ENCODE data around the gene SEMA4D.
A peak's percentile ranks its signal among the peaks of the same experiment; 100 is the strongest.
"Not testable (repeated sequence)": the region's sequence is repeated elsewhere in the genome, so short reads cannot be mapped to it uniquely, and the experiment has no call there.

The SEMA4D gene

DNA sequence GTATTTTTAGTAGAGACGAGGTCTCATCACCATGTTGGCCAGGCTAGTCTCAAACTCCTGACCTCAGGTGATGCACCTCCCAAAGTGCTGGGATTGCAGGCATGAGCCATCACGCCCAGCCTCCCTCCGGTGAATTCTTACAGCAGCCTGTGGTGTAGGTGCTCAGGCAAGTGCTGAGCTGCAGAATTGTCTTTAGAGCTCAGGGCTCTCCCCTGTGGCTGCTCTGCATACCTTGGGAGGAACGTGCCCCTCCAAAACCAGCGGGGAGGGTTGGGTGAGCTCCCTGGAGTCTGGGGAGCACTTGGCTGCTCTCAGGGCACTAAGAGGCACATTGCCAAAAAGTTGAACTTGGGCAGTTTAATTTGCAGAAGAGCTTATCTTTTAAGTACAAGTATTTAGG lies 150.3 kb downstream of the SEMA4D start:
- DNase-seq: no peak

DNA sequence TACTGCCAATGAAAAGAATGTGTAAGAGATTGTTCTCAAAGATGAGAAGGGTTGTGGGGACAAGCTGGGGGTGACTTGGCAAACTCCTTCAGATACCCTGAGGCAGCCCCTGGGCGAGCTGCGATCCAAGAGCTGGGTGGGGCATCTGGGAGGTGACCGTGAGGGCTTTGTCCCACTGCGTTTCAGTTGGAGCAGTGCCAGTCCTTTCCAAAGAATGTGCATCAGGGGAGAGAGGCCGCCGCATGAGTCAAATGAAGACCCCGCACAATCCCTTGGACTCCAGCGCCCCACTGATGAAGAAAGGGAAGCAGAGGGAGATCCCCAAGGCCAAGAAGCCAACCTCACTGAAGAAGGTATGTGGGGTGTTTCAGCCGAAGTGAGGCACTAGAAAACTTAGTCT lies 151.2 kb downstream of the SEMA4D start:
- no peak for DNase-seq

DNA sequence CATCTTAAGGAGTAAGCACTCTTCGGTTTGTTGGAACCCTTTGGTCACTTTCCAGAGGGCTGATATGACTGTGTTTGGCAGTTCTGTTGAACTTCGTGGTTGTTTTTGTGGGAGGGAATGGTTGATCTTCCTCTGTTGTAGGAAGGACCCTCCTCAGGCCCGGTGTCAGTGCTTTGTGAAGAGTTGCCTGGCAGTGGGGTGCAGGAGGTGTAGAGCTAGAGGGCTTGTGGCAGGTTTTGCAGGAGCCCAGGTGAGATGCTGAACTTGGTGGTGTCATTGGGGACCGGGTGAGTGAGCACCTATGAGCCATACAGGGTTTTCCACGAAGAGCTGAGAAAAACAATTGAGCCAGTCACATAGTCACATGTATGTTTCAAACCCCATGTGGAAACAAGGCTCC lies 152.4 kb downstream of the SEMA4D start:
- DNase-seq: no peak

DNA sequence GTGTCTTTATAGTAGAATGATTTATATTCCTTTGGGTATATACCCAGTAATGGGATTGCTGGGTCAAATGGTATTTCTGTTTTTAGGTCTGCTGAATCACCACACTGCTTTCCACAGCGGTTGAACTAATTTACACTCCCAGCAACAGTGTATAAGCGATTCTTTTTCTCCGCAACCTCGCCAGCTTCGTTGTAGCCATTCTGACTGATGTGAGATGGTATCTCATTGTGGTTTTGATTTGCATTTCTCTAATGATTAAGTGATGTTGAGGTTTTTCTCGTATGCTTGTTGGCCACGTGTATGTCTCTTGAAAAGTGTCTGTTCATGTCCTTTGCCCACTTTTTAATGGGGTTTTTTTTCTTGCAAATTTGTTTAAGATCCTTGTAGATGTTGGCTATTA lies 154.1 kb downstream of the SEMA4D start:
- DNase-seq: not testable (repeated sequence)

DNA sequence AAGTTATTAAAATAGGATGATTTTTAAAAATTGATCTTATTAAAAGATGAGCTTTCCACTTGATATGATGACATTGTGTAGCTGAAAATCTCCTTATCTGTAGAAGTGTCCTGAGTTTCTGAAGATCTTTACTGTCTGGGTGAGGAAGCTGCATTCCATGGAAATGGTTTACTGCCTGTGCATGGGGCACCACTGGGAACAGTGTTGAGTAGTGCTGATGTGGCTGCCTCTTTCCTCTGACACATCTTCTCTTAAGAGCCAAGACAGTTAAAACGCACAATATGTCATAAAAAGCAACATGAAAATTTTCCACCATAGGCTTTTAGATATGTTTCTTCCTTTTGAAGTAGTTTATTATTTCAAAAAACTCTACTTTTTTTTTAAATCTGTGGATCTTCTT lies 155.0 kb downstream of the SEMA4D start:
- no peak for DNase-seq

DNA sequence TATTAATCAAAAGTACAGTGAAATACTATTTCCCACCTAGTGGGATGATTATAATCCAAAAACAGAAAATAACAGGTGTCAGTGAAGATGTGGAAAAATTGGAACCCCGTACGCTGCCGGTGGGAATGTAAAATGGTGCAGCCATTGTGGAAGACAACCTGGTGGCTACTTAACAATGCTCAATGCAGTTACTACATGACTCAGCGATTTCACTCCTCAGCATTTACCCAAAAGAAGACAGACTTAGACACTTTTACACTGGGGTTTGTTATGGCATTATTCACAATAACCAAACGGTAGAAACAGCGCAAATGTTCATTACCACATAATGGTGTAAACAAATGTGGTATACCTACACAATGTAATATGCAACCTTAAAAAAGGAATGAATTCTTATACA lies 155.7 kb downstream of the SEMA4D start:
- DNase-seq: no peak

DNA sequence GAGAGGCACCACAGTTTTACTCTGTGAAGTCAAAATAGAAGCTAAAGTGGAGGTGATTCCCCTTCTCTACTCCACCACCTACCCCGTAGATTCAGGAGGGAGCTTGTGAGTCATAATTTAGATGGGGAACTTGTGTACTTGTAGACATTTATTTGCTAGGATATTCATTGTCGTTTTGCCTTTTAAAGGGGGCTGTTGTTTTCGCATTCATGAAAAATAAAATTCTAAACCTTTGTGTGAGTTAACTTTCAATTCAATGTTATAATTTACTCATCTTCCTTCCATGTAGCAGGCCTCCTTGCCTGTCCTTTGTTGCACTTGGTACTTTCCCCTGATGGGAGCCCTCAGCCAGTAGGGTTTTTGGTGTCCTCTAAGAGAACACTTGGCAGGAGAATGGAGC lies 157.6 kb downstream of the SEMA4D start:
- DNase-seq: no peak

DNA sequence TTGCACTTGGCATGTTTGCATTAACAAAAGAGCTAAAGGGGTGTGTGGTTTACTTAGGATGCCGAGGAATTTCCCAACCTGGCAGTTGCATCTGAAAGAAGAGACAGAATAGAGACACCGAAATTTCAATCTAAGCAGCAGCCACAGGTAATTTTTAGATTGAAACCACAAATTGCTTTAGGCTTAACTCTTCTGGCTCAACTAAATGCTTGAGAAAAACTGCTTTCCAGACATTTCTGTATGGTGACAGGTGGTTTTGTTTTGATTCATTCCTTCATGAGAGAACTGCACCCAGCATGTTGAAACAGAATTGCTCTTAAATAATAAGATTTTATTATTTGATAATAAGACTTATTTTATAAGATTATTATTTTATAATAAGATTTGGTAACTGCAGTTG lies 158.1 kb downstream of the SEMA4D start:
- DNase-seq: no peak

DNA sequence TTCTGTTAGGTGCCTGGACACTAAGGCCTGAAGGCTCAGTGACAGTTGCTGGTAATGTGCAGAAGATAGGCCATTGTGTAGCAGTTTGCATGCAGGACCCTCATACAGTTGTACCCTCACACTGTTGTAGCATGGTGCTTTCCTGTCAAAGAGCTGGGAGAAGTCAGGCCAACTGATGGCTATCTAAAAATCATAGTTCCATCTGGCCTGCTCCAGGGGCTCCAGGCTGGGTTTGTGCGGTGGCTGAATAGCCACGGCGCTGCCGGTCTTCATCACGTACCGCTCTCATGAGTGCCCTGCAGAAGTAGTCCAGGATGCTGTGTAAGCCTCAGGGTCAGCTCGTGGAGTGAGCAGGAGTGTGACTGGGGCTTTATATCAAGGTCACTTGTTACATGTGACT lies 167.4 kb downstream of the SEMA4D start:
- no peak for DNase-seq

DNA sequence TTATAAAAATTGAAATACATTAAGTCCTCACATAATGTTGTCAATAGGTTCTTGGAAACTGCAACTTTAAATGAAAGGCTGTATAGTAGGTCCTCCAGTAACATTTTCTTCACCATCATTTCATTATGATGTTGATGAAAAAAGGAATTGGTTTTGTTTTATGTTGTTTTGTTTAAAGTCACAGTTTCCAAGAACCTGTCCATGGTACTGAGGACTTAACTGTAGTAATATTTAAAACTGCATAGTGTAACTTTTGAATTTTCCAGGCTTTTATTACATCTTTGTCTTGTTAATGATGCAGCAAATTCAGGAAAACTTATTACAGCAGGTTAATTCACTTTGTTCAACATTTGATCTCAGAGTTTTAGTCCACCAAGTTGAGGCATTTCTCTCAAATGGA lies 168.0 kb downstream of the SEMA4D start:
- DNase-seq: no peak

DNA sequence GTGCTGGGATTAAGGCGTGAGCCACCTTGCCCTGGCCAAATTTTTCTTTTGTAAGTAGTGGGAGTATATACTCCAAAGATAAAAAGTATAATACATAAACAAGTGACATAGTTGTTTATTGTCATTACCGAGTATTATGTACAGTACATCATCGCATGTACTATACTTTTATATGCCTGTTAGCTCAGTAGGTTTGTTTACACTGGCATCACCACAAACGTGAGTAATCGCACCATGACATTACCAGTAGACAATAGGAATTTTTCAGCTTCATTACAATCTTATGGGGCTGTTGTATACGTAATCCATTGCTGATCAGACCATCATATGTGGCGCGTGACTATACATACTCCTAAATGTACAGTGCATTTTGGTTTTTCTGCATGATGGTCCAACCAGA lies 169.8 kb downstream of the SEMA4D start:
- no peak for DNase-seq

DNA sequence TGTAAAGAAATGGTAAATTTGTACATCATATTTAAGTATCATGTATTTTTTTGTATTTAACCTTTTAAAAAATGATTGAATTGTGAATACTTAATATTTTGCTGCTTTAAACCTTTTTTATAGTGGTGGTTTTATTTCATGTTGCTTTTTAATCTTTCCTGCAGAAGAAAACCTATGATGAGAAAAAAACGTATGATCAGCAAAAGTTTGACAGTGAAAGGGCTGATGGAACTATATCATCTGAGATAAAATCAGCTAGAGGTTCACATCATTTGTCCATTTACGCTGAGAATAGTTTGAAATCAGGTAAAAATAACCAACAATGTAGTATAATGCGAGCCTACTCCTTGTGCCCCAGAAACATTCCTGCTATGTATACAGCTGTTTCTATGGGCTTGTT lies 172.2 kb downstream of the SEMA4D start:
- DNase-seq: no peak

DNA sequence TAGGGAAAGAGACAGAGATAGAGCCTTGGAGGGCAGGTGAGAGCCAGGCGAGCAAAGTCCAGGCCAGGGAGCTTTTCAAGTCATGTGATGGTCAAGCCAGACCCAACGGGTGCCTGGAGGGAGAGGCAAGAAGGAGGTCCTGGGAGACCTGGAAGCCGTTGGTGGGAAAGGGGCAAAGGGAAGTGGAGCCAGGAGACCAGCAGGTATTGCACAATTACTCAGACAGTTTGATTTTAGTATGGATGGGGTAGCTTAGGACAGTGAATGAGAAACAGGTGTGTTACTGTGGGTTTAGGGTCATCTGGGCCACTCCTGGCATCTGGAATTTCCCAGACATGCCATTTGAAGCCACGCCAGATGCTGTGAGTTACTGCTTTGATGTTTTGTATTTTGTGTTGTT lies 174.5 kb downstream of the SEMA4D start:
- DNase-seq: no peak

DNA sequence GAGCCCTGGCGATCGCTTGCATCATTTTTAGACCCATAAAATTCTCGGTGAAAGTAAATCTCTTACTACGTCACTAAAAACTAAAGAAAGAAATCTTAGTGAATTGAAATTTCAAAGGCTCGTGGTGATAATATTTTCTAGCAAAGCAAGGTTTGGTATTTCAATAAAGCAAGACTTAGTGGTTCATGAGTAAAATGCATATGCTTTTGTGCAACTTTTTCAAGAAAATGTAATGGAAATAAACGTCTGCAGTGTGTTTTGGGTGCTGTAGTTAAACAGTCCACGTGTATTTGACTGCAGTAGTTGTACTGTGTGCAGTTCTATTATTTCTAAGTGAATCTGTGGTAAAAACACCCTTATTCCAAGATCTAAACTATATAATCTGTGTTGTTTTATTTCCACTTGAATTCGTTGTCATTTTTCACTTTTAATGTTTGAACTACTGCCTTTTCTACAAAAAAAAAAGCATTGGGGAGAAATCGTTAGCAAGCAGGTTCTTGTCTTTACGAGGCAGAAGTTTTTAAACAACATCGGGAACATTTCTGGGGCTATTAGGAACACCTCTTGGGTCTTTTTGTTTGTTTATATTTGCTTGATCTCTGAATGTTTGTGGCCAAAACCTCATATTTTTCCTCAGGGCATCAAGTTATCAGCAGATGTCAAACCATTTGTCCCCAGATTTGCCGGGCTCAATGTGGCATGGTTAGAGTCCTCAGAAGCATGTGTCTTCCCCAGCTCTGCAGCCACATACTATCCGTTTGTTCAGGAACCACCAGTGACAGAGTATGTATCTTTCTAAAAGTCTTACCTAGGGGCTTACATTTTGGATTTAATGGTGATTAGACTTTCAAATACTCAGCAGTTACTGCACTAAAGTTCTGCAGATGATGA lies 178.7 kb downstream of the SEMA4D start:
- no peak for DNase-seq

DNA sequence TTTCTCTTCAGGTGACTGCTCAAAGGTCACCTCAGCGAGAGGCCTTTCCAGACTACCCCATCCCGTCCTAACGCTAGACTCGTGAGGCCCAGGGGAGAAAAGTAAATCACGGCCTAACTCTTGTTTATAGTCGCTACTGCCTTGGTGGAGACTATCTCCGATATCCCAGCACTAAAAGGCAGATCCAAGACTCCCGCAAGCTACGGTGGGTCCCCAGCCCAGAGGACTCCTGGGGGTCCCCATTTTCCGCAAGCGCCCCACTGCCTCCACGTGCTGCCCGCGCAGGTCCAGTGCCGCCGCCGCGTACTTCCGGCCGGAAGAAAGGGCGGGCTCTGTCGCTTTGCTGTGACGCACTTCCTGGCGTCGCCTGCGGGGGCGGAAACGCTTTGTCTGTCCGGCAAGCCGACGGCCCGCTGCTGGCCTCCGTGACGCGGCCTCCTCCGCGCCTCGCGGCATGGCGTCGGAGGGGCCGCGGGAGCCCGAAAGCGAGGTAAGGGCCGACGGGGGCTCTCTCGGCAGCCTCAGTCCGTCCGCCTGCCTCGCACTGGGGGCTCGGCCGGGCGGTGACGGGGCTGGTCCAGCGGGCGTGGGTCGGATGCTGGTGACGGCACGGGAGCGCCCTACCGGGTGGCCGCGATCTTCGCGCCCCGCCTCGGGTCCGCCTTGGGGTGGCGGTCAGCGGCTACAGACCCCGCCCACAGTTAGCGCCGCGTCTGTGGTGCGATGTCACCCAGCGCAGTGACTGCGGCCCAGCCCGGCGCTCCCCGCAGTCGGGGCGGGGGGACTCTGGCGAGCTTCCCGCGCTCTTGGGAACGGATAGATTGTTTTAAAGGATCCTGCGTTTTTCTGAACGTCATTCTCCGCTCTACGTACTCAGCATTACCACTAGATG lies 179.5 kb downstream of the SEMA4D start, which contains the start of gene SECISBP2:
SECISBP2 (plus strand) TSS at position 378 of the 892 bp plus-strand sequence; CDS start at position 455, 77 bp downstream.
- DNase-seq: peak; percentile 97

DNA sequence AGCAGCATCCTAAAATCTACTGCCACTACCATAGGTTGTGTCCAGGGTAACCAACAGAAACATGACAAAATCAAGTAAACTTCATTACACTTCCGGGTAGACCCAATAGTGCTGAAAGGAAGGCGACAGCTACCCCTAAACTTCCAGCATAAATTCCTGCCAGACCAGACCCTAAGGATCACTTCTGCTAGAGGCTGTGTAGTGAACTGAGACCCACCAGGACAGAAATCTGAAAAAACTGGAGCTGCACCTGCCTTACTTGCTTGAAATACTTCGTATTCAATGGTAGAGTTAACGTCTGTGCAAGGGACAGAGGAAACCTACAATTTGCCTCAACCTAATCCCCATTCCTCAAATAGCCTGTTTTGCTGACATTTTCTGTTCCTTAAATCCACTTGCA lies 180.6 kb downstream of the SEMA4D start:
- no peak for DNase-seq

DNA sequence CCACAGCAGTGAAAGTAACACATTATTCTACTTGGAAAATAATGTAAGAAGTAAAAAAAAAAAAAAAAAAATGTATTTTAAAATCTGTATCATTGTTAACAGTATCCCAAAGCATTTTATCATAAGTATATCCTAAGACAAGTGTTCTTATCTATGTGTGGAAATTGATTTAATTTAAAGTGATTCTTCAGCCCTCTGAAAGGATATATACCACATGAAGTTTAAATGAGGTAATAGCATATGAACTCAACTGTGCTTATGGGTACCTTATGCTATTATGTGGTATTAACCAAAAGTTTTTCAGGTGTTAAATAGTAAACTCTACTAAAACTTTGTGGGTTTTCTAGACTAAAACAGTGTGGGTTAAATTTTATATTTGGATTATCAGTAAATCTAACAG lies 182.4 kb downstream of the SEMA4D start:
- no peak for DNase-seq

DNA sequence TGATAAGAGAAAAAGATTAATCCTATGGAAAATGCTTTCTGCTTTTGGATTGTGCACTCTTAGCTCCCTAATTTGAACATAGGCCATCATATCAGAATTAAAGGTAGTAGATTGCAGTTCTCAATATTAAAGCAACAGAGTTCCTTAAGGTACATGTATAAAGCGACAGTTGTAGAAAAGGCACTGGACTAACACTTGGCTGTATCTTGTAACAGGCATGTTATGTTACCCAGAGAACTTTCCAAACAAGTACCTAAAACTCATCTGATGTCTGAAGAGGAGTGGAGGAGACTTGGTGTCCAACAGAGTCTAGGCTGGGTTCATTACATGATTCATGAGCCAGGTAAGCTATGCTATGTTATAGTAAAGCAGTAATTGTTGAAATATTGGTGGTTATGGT lies 183.0 kb downstream of the SEMA4D start:
- DNase-seq: no peak

DNA sequence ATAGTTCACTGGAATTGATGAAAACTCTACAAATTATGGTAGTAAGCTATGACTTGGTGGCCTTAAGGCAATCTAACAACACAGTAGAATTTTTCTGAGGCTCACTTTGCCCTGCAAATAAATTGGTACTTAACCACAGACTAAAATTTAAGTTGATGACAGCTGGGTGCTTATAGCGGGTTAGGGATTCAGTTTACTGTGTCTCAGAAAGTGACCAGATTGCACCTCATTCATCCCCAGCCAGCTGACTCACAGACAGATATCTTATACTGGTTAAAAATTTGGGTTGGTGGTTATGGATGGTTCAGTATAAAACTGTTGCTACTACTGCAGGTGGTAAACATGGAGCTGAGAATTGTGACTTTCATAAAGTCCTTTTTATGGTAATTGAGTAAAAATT lies 184.1 kb downstream of the SEMA4D start:
- DNase-seq: no peak

DNA sequence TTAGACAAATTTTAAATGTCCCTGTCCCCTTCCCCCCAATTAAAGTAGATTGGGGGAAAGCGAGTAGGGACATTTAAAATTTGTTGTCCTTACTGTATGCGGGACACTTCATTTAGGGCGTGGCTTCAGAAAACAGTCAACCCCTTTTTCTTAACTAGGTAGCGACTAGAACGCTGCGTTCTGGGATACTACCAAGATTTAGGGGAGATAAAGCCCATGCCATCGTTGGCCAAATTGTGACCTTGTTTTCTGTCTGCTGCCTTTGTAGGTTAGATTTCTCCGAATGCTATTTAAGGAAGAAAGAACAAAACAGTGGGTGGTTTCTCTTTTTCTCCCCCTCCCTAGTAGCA lies 185.7 kb downstream of the SEMA4D start:
- DNase-seq: no peak

DNA sequence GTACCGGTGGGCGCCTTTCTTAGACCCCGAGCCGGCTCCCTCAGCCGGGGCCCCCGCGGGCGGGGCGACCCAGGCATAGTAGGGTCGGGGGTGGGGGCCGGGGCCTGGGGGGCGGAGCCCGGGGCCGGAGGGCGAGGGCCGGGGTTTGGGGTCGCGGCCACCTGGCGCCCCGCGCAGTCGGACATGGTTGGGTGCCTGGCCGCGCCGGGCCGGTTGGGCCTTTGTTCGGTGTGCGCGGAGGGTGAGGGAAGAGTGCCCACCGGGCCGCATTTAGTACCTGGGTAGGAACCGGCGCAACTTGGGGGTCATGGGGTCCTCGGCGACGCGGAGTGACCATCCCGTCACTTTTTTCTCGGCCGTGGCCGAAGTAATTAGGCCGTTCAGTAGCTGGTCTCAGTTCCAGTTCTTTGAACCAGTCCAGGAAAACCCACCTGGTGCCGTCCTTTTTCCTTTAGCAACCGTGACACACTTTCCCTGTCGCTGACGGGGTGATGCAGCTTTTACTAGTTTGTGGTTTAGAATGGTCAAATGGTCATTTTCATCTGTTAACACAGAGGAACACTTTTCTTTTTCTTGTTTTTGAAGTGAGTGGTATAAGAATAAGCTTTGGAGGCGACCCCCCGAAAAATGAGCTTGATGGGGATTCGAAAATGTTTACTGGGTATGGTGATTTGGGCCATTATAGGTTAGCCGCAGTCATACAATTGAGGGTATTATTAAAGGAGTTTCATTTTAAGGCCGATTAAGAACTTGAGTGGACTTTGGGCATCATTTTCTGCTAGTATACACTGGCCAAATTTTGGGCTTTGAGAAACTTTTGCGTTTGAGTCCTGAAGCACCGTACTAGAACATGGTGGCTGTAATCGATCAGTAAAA lies 186.3 kb downstream of the SEMA4D start:
- DNase-seq: no peak

All from islet precursor cell (in vitro differentiated cells).